CD4-positive, alpha-beta T cell treated with Interleukin-10 for 1 hour (primary cell): ENCODE results near the gene NMS.

Experiments
- DNase-seq: peaks from one replicate; pipeline ENCODE4 v3.0.0-alpha.2; 2020

NMS gene

DNA sequence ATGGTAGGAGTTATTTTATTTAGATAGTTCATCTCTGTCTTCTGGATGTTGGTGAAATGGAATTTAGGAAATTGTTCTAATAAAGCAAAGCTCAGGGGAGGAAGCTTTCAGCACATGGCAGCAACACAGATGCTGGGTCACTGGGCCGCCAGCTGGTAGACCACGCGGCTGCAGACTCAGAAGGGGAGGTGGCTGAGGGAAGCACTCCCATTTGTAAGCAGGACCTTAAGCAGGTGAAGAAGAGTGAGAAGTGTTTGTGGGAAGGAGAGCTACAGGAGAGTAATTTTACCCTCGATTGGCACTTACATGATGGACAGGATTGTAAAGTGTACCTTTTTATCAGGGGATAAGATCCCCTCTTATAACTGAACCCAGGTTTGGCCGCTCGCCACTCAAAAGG is 24.4 kb downstream of the NMS start:
- DNase-seq, result no peak

DNA sequence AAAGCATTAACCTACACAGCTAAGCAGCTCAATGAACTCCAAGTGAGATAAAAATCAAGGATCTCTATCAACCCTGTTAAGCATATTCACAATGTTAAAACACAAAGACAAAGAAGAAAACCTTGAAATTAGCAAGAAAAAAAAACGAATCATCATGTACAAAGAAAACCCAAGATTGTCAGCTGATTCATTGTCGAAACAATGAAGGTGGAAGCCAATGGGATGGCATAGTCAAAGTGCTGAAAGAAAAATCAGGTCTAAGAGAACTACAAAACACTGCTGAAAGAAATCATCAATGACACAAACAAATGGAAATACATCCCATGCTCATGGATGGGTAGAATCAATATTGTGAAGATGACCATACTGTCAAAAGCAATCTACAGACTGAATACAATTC is 32.5 kb downstream of the NMS start:
- no peak for DNase-seq

DNA sequence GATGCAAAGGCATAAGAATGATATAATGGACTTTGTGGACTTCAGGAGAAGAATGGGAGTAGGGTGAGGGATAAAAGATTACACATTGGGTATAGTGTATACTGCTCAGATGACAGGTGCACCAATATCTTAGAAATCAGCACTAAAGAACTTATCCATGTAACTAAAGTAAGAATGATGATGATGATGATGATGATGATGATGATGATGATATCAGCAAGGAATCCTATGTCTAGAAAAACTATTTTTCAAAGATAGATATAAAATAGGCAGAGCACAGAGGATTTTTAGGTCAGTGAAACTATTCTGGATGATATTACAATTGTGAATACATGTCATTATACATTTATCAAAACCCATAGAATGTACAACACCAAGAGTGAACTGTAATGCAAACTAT is 34.3 kb downstream of the NMS start:
- no peak for DNase-seq

DNA sequence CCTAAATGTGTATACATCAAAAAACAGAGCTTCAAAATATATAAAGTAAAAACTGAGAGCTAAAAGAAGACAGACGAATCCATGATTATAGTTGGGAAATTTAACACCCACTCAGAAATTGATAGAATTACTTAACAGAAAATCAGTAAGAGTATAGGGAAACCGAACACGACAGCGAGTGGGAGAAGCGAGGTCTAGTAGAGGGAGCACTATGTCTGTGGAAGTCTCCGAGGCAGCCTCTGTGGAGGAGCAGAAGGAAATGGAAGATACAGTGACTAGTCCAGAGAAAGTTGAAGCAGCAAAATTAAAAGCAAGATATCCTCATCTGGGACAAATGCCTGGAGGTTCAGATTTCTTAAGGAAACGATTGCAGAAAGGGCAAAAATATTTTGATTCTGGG is 38.8 kb downstream of the NMS start:
- DNase-seq, result no peak

DNA sequence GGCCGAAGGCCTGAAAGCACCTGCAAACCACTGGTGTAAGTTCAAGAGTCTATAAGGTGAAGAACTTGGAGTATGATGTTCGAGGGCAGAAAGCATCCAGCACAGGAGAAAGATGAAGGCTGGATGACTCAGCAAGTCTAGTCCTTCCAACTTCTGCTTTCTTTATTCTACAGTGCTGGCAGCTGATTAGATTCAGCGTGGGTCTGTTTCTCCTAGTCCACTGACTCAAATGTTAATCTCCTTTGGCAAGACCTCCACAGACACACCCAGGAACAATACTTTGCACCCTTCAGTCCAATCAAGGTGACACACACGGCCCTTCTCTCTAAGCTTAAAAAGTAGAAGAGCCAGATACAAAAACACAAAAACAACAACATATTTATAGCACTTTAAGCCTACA is 43.4 kb downstream of the NMS start:
- no peak for DNase-seq

DNA sequence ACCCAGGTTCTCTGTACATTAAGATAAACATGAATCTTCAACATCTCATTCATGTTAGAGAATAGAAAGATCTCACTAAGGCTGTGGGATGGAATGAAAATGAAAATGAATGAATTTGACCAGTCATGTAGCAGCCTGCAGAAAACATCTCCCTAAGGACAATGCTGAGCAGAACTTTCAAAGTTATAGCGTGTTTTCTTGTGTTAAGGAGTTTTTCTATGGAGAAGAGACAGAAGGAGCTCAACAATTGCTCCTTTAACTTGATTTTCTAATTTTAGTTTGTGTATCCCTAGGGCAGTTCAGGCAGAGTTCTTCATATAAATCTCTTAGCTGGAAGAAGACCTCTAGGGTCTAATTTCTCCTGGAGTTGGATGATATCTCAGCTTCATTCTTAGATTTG is 47.3 kb downstream of the NMS start:
- DNase-seq, result no peak

DNA sequence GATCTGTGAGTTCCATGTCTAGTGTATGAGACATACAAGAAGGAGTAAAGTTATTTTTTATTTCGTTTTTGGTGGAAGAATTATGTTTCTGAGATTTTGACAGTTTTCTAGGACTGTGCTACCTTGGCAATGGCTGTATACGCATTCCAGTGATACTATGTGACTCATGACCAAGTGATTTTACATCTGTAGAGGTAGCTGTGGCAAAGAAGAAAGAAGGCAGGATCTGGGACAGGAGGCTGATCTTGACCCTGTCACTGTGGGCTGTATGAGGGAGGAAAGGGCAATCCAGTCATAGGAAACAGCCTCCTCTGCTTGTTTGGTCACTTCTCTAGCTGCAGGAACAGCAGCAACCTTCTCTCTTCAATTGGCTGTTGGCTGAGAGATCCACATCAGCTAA is 48.5 kb downstream of the NMS start:
- DNase-seq, result no peak

DNA sequence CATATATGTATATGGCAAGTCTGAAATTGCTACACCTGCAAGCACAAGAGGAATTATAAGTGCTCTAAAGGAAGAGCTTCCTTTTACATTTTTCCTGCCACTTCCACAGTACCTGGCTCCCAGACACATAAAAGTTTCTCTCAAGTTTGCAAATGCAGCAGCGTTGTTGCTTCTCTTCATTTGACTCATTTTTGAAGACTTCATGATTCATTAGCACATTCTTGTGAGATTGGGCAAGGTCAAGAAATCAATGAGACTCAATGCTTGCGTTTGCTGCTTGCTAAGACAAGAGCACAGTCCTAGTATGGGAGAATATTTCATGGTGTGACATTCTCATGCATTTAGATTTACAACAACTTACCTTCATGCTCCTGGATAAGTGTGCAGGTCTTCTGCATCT is 49.9 kb downstream of the NMS start:
- DNase-seq, result no peak

DNA sequence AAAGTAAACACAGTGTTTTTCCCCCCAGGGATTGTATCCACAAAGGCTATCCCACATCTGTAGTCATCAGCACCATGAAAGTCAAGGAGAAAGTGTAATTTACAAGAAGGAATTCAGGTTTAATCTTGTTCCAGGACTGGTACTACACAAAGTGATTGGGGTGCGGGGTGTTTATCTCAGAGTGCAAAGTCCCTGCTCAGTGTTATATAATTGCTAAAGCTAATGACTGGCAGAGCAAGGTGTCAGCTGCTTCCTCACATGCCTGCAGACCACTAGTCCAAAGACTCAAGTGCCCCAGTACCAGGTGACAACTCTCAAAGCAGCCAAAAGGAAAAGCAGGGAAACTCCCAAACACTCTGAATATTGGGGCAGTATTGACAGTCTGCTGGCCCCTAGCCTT is 52.1 kb downstream of the NMS start:
- DNase-seq, result no peak

DNA sequence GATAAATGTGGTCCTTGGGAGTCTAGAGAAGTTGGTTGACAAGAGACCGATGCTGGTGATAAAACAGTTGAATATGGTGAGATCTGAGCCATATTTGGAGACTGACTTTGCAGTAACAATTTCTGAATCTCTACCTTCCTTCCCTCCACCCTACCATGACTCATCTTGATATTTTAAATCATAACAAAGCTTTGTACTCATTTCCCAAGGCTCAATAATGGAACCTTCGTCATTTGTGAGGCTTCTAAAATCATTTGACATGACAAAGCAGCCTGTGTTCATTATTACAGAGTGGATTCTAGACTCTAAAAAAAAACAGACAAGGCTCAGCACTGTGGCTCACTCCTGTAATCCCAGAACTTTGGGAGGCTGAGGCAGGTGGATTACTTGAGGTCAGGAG is 54.0 kb downstream of the NMS start:
- no peak for DNase-seq

DNA sequence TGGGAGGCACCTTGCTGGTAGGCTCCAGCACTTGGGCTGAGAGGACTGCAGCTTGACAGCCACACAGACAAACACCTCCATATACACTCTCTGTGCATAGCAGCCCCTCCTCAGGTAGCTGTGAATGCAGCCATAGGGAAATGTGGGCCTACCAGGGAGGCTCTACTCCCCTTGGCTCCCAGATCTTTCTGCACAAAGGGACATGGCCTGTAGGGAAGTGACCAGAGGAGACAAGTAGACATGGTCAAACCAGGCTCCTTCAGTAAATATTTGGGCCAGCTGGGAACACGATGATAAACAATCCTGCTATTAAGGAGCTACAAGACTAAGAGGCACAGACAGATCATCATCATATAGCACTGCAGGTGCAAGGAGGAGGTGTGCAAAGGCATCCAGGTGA is 56.6 kb downstream of the NMS start:
- DNase-seq, result no peak

DNA sequence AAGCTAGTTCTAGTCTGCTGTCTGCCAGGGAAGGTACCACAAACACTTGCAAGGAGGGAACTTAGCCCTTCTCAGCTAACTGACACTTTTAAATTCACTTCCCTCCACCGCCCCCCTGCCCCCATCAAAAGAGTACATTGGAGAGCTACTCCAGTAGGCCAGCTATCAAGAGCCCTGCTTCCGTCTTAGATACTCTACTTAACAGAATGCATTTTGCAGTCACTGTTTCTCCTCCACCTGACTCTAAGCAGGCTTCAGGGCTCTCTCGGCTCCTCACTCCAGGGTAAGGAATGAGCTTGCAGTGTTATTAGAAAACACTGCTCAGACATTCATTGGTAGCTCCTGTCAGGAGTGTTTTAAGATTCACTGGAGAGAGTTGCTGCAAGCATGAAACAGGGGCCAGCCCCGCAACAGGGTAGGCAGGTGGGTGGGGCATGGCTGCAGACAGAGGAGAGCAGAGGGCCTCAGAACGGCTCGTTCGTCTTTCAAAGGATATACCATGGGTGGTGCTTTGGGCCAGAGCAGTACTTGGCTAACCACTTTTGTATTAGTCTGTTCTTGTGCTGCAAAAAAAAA is 57.2 kb downstream of the NMS start:
- DNase-seq, result no peak

DNA sequence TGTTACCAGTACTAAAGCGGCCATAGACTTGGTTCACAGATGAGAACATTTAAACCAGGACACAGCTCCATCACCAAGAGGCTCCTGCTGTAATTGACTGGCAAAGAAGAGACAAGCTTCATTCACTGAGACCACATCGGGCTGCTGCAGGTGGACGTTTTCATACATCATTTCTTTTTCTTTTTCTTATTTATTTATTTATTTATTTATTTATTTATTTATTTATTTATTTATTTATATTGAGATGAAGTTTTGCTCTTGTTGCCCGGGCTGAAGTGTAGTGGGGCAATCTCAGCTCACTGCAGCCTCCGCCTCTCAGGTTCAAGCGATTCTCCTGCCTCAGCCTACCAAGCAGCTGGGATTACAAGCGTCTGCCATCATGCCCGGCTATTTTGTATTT is 58.9 kb downstream of the NMS start:
- DNase-seq, result no peak

DNA sequence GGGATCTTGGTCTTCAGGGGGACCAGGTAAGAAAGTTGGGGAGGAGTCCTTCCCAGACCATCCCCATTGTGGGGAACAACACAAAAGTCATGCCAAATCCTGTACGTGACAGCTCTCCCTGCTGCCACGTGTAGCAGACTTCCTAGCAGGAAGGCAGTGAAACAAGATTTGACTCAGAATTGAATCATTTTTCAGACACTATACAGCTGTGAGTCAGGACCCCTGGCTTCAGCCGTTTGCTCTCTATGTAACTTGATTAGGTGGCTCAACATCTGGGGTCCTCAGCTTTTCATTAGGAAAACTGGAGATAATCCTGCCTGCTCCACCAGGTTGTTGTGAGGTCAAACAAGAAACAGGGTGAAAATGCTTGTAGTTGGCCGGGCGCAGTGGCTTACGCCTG is 59.6 kb downstream of the NMS start:
- DNase-seq, result no peak
